Hematopoietic multipotent progenitor cell treated with erythropoietin and hydrocortisone succinate and interleukin-3 and kit ligand, for 17 days (in vitro differentiated cells): ENCODE results near the gene MPZL3.

Source experiments
- DNase-seq: peaks from one replicate; pipeline ENCODE4 v3.0.0-alpha.2; 2015; ENCODE audit warnings: low spot score

MPZL3 gene

DNA sequence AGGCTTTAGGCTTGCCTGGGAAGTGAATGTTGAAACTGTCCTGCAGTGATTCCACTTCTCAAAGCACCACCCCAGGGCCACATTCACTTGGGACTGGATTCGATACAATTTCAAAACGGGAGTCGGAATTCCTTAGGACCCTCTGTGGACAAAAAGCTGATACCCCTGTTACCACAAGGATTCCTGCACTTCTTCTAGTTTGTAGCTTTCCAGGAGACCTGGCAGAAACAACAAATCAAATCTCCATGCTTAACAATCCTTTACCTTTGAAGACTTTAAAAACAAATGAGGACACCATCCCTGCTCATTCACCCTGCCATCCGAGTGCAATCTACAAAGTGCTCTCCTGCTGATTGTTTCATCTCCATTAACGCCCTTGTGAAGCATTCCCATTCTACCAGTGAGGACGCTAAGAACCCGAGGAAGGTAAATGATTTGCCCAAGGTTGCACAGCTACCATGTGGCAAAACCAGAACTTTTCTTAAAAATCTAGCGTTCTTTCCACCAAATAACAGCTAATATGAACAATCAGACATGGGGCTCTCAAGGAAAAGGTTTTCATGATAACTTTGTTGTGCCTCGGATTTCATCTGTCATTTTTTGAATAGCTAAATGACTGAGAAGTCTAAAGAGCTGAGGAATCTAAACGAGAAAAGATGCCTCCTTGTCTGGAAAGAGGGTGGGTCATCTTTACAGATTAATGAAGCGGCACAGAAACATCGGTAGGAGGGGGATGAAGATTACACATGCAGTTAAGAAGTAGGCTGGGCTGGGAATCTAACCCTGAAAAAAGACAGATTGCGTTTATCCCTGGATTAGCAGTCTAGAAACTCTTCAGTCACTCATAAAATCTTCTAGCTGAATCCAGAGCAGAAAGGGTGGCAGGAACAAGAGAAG is 12.7 kb upstream of the MPZL3 start:
- DNase-seq = no peak

- DNase-seq = no peak
Observed at GRCh38 chr11:118263695-118264568, 11.8 kb upstream of the MPZL3 start, which contains the start of gene MPZL2. Gene MPZL2 (minus strand): TSS chr11:118264297. CDS start chr11:118264153, 144 bp downstream.

DNA sequence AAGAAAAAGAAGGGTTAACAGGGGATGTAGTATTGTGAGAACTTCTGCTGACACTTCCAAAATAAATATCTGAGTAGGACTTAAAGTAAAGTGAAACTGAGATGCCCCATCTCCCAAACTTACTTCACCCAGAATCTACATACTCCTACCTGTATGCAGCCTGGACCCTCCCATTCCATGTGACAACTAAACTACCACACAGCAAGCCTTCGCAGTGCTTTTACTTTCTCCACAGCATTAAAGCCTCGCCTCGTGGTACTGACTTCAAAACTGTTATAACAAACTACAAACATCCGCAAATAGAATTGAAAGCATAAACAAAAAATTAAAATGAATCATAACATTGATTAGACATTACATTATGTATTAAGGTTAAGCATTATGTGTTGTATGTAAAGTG is 10.9 kb upstream of the MPZL3 start:
- DNase-seq = no peak

DNA sequence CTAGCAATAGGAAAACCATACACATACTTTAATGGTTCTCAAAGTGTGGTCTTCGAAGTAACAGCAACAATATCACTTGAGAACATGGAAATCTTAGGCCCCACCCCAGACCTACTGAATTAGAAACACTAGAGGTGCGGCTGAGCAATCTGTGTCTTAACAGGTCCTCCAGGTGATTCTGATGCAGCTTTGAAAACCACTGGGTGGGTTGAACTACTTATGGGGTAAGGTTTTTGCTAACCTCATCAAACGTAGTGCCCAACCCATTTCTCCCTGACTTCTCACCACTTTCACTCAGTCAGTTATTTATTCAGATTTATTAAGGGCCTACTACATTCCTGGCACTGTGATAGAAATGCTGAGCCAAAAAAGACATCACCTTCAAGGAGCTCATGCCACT is 8.2 kb upstream of the MPZL3 start:
- DNase-seq = no peak

GRCh38 chr11:118259138-118259537 is 7.0 kb upstream of the MPZL3 start:
- no peak for DNase-seq

DNA sequence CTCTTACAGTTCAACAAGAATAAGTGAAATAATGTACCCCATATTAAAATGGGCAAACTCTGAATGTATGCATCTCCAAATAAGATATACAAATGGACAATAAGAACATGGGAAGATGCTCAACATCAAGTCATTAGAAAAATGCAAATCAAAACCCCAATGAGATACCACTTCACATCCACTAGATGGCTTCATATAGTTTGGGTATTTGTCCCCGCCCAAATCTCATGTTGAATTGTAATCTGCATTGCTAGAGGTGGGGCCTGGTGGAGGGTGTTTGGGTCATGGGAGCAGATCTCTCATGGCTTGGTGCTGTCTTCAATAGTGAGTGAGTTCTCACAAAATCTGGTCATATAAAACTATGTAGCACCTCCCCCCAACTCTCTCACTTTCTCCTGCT is 6.2 kb upstream of the MPZL3 start:
- DNase-seq = no peak

DNA sequence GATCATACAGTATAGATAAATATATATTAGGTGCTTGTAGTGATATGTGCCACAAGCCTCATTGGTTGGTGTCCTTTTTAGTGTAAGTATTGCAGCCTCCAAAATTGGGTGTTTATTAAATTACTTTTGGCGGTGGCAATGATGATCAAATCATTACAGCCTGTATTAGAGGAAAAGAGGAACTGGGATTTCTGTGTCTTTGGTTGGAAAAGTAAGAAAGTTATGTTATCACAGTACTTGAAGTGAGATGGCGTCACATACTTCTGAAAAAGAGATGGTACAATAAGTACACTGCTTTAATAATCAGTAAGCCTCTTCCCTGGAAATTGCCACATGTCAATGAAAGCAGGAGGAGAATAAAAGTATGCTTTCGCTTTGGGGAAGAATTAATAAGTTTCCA is 523 bp upstream of the MPZL3 start:
- no peak for DNase-seq

- no peak for DNase-seq
Observed at GRCh38 chr11:118247041-118247440, 5.1 kb downstream of the MPZL3 start.

DNA sequence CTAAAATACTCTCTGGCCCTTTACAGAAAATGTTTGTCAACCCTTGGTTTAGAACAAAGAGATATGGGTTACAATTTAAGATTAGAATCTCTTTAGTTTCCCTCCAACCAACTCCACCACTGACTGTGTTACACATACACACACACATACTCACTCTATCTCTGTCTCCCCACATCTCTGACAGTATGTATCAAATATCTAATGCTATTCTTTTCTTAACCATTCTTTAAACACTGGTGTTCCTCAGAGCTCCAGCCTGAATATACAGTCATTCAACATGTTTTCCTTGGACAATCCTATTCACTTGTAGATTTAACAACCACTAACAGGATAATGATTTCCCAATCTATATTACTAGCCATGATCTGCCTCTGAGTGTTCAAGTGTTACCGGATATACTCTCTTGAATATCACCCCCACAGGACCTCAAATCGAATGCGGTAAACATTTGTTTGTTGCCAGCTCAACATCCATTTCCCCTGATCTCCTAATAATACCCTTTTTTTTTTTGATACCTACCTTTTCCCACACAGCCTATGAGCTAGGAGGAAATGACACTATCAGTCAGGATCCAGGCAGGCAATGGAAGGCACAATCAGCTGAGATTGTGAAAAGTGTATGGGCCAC is 6.1 kb downstream of the MPZL3 start:
- DNase-seq = no peak

- no peak for DNase-seq
Observed at GRCh38 chr11:118243993-118244762, 8.0 kb downstream of the MPZL3 start.

DNA sequence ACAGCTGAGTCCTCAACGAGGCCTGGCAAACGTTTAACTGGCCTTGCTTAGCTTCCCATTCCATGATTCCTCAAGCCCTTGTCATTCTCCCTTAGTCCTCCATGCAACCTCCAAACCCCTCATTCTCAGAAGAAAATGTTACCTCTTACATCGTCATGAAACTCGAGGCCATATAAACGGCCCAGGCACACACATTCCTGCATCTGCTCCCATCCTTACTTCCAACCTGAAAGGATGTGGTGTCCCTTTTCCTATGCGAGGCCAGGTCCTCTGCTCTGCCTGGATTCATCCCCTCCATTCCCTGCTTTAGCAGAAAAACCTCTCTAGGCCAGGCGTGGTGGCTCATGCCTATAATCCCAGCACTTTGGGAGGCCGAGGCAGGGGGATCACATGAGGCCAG is 9.0 kb downstream of the MPZL3 start:
- no peak for DNase-seq

DNA sequence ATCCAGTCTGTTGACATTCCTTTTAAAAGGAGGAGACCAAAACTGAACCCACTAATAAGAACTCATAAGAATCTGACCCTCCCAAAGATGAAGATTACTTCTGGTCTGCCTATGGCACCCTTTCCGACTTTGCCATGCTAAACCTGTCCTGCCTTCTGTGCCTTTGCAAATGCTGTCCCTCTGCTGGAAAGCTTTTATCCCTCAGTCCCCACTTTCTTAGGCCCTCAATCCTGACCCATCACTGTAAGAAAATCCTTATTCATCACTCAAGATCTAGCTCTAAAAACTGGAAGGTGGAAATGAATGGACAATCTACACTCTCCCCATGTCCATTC is 10.4 kb downstream of the MPZL3 start:
- no peak for DNase-seq

GRCh38 chr11:118240999-118241763 is 11.0 kb downstream of the MPZL3 start:
- no peak for DNase-seq

- DNase-seq = no peak
Observed at GRCh38 chr11:118239509-118240205, 12.5 kb downstream of the MPZL3 start.

GRCh38 chr11:118238929-118239328 is 13.2 kb downstream of the MPZL3 start:
- no peak for DNase-seq

GRCh38 chr11:118238421-118238820 is 13.7 kb downstream of the MPZL3 start:
- DNase-seq = no peak

DNA sequence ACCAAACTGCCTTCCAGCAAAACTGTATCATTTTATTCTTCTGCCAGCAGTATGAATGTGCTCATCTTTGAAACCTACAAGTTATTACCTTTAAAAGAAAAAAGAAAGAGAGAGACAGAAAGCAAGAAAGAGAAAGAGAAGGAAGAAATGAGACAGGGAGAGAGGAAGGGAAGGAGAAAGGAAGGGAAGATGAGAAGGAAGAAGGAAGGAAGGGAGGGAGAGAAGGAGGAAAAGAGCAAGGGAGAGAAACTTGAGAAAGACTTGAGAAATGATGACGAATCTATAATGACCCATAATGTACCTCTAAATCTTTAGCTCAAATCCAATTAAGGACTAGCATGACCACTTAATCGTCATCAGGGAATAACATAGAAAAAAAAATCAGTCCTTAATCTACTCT is 16.0 kb downstream of the MPZL3 start:
- DNase-seq = no peak

DNA sequence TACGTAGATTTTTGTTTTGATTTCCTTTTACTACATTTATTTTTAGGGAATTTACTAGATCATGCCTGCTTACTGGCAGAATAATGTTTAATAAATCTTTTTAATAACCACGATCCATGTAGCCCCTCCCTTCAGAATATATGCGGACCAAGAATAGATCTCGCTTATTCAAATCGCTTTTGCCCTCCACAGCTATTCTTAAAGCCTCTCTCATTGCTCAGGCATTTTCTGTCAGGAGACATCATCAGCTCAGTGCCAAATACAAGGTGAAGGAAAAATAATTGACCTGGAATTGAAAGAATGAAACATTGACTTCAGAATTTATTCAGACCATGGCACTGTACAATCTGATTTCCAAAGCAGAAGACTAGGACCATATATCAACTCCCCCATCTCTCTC is 17.3 kb downstream of the MPZL3 start:
- no peak for DNase-seq

DNA sequence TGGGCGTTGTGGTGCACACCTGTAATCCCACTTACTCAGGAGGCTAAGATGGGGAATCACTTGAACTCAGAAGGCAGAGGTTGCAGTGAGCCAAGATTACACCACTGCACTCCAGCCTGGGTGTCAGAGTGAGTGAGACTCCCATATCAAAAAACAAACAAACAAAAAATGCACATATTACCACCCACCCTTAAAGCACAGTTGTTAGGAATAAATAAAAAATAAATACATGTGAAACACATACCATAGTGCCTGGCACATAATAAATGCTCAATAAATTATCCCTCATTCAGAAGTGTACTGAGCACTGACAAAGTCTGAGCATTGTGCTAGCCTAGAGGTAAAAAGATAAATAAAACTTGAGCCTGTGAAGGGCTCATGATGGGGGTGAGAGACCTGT is 18.3 kb downstream of the MPZL3 start:
- DNase-seq = no peak

DNA sequence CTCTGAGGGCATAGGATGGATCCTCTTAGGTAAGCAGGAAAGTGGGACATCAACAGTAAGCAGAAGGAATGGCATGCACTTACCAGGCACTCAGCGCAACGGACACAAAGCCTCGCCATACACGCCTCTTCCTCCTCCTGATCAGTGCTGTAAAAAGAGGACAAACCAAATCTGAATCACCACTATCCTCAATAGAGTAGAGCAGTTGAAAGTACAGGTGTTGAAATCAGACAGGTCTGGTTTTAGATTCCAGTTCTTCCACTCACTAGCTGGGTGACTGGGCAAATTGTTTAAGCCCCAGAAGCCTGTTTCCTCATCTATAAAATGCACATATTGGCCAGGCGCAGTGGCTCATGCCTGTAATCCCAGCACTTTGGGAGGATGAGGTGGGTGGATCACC is 18.8 kb downstream of the MPZL3 start:
- DNase-seq = no peak

DNA sequence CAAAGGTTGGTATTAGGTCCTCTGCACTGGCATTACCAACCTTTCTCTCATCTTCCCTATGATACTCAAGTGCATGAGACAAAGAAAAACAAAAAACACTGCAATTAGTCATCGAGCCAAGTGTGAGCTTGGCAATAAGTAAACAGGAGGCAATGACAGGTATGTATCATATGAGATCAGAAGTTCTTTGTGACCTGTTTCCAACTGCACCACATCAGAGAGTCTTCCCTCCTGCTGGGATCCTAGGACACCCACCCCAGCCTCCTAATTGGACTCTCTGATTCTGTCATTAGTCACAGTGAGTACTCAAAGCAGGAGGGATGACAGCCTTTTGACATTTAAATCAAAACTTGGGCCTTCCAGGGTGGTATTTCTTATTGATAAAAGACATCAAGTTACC is 19.5 kb downstream of the MPZL3 start:
- DNase-seq = no peak
